Measurements from ENCODE around the gene TWF1. TPM values are rescaled to one million over a fixed set of nuclear protein-coding genes. Genes with fewer than 3 reads are reported as not detected.

Gene TWF1
- total RNA-seq, 4 donors from 2014 or later, result 115 to 181 (median 144) TPM

- no peak for TF ChIP-seq POLR2A (IDR thresholded peaks at IDR 0.05)
- TF ChIP-seq CTCF (IDR thresholded peaks at IDR 0.05), result no peak
- no peaks in the 10 kb centered on the region for H3K27me3 ChIP-seq
- 72 to 76% methylated on average over 2 of the region's 2 CpGs for WGBS, 2 donors
- H3K27ac ChIP-seq, result no peak overlapping the region
- H3K4me1 ChIP-seq, result no peaks in the 10 kb centered on the region
- no peak for DNase-seq
- intact Hi-C loops (cut with DNase I), result no loop called here
- H3K36me3 ChIP-seq, result peaks cover 44 to 46% of the 10 kb centered on the region in 2 donors
- no peak overlapping the region for H3K4me3 ChIP-seq (replicated peaks in 1 of 3)
- no peaks in the 10 kb centered on the region for H3K9me3 ChIP-seq
These were observed 10.3 kb downstream of the TWF1 start for GRCh38 chr12:43795716-43796280.

GRCh38 chr12:43789941-43790340 is 16.2 kb downstream of the TWF1 start:
- peak; percentile 49 to 54 for DNase-seq
- Histone ChIP-seq H3K36me3 (peaks cover 5 to 18% of the 10 kb centered on the region in 2 donors), H3K4me3 (replicated peaks in 1 of 3) (no peak overlapping the region), H3K9me3 (no peaks in the 10 kb centered on the region), H3K4me1 (no peaks in the 10 kb centered on the region), H3K27ac (no peak overlapping the region), H3K27me3 (no peaks in the 10 kb centered on the region)
- intact Hi-C loops (cut with DNase I), result no loop called here
- TF ChIP-seq POLR2A (IDR thresholded peaks at IDR 0.05) (no peak), CTCF (IDR thresholded peaks at IDR 0.05) (no peak)

- Histone ChIP-seq H3K4me1 (no peaks in the 10 kb centered on the region), H3K36me3 (peaks cover 16 to 43% of the 10 kb centered on the region in 2 donors), H3K9me3 (no peaks in the 10 kb centered on the region), H3K27ac (no peak overlapping the region), H3K27me3 (no peaks in the 10 kb centered on the region), H3K4me3 (replicated peaks in 1 of 3) (no peak overlapping the region)
- DNase-seq, result no peak
- intact Hi-C loops (cut with DNase I), result no loop called here
- no peak for TF ChIP-seq CTCF (IDR thresholded peaks at IDR 0.05)
- TF ChIP-seq POLR2A (IDR thresholded peaks at IDR 0.05), result no peak
These were observed 19.0 kb downstream of the TWF1 start for GRCh38 chr12:43786899-43787693.

GRCh38 chr12:43776498-43776897 is 29.6 kb downstream of the TWF1 start:
- Histone ChIP-seq H3K4me1 (no peaks in the 10 kb centered on the region), H3K9me3 (no peaks in the 10 kb centered on the region), H3K4me3 (replicated peaks in 1 of 3) (no peak overlapping the region), H3K27ac (no peak overlapping the region), H3K36me3 (peaks cover 30 to 40% of the 10 kb centered on the region in 2 donors), H3K27me3 (no peaks in the 10 kb centered on the region)
- intact Hi-C loops (cut with DNase I), result no loop called here
- TF ChIP-seq POLR2A (IDR thresholded peaks at IDR 0.05), result no peak
- peak in 2 of 6 experiments; percentile 8 to 9 for TF ChIP-seq CTCF (IDR thresholded peaks at IDR 0.05)
- 71 to 74% methylated on average over 3 of the region's 3 CpGs for WGBS, 2 donors
- DNase-seq, result no peak

- TF ChIP-seq POLR2A (IDR thresholded peaks at IDR 0.05) (no peak), CTCF (IDR thresholded peaks at IDR 0.05) (no peak)
- Histone ChIP-seq H3K9me3 (no peaks in the 10 kb centered on the region), H3K27ac (no peak overlapping the region), H3K36me3 (peaks cover 0 to 8% of the 10 kb centered on the region in 2 donors), H3K27me3 (no peaks in the 10 kb centered on the region), H3K4me3 (replicated peaks in 1 of 3) (no peak overlapping the region), H3K4me1 (no peaks in the 10 kb centered on the region)
- intact Hi-C loops (cut with DNase I), result no loop called here
- DNase-seq, result no peak
These were observed 39.8 kb downstream of the TWF1 start for GRCh38 chr12:43766291-43766690.
